Activated CD4-positive, CD25-positive, alpha-beta regulatory T cell (primary cell): ENCODE data around the gene NMUR2.

ENCODE experiments used
- DNase-seq, 4 experiments: peaks; one replicate each; lab custom pipeline; 2025; lab: John Stamatoyannopoulos, UW

Gene NMUR2

DNA sequence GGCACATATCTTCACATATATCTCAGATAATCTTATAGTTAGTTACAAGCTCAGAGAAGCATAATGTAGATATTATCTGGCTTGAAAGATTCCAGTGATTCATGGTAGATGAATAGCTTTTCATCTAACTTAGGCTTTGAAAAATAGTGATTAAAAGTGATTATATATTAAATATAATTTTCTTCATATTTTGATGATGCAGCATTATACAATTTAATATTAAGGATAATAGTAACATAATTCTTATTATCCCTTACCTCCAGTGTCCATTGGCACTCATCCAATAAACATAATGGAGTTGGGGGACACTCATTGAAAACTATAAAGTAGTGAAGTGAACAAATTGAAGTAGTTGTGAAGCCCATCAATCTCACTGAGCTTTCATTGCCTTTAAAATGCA lies 35.8 kb downstream of the NMUR2 start:
- DNase-seq = no peak

DNA sequence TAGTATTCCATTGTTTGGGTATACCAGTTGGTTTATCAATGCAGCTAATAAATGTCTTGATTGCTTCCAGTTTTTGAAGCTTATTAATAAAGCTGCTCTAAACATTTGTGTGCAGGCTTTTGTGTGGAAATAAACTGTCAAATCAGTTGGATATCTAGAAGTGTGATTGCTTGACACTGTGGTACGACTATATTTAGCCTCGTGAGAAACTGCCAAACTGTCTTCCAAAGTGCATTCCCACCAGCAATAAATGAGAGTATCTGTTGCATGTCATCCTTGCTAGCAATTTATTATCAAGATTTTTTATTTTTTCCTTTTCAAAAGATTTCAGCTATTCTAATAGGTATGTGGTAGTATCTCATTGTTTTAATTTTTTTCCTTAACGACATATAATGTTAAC lies 37.5 kb downstream of the NMUR2 start:
- no peak for DNase-seq

DNA sequence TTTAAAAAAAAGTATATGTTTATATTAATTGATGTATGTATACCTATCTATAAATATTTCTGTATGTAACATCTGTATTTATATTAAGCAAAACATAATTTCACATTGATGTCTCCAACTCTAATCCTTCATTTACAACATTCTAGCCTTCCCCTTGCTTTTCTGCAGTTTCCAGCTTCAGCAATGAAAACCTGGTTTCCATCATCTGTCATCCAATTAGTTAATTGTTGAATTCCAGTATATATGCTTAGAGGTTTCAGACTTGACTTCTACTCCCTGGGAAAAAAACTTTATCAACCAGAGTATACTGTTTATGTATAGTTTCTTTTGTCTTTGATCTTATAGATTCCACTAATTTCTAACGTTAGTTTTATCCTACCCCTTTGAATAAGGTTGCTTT lies 38.4 kb downstream of the NMUR2 start:
- DNase-seq = no peak

DNA sequence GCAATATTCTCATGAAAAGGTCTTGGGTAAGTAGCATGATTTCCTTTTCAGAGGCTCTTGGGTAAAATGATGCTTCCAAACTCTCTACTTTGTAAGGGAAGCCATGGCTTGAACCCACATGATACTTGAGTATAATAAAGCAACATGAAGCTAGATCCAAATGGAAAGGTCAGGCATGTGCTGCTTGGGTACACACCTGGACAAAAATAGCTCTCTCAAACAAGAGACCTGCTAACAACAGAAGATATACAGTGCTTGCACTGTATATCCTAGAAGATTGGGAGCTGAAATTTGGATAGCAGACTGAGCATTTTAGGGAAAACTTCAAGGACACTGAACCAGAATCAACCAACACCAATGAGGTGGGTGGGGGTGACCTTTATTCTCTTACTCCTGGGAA lies 40.2 kb downstream of the NMUR2 start:
- DNase-seq = no peak

DNA sequence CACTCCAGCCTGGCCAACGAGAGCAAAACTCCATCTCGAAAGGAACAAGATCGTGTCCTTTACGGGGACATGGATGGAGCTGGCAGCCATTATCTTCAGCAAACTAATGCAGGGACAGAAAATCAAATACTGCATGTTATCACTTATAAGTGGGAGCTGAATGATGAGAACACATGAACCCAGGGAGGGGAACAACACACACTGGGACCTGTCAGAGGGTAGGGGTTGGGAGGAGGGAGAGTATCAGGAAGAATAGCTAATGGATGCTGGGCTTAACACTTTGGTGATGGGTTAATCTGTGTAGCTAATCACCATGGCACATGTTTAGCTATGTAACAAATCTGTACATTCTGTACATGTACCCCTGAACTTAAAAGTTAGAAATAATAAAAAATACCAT lies 40.9 kb downstream of the NMUR2 start:
- DNase-seq = no peak

DNA sequence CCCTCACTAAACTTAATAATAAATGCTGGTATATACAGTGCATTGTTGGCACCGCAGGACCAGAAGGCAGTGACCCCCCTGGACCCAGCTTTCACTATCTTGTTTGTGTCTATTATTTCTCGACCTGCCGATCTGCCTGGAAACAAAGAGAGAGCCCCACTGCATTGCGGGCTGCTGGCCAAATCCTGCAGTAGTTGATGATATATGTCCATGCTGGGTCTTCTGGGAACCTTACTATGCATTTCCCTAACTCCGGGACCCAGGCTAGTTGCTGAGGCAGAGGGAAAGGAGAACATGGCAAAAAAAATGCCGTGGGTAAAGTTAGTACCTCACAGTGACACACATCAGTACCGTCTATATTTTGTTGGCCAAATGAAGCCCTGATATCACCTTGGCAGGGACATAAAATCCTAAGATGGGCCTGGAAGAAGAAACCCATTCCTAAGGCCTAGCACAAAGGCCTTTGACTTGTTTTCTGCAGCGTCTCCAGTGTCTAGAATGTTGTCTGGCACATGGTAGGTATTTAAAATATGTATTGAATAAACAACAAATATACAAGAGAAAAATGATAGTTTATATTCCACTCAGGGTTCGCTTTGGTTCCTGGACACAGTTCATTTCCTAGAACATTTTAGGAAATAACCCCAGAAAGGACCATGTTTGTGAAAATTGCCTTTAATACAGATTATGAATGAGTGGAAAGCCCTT lies 46.1 kb downstream of the NMUR2 start:
- no peak for DNase-seq

DNA sequence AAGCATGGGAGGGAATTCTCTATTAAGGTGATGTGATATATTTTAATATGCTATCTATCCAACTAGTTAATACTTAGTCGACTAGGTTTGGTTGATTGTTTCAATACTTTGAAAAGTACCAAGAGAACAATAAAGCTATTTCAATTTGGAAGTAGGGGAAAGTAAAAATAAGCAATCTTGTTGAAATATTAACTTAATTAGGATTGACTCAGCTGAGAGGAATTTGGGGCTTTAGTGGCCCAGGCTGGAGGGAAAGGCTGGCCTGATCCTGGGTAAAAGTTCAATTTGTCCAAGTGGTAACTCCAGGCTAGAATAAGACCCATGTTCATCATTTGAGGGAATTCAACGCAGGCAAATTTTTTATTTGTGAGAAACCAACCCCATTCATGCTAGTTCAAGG lies 48.6 kb downstream of the NMUR2 start:
- no peak for DNase-seq

DNA sequence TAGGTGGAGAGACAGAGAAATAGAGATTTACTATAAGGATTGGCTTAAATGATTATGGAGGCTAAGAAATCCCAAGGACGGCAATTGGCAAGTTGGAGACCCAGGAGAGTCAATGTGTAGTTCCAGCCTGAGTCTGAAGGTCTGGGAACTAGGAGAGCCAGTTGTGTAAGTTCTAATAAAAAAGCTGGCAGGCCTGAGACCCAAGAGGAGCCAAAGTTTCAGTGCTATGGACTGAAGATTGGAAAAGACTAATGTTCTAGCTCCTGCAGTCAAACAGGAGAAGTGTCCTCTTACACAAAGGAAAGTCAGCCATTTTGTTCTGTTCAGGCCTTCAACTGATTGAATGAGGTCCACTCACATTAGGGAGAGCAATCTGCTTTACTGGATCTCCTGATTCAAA lies 50.0 kb downstream of the NMUR2 start:
- DNase-seq = no peak

DNA sequence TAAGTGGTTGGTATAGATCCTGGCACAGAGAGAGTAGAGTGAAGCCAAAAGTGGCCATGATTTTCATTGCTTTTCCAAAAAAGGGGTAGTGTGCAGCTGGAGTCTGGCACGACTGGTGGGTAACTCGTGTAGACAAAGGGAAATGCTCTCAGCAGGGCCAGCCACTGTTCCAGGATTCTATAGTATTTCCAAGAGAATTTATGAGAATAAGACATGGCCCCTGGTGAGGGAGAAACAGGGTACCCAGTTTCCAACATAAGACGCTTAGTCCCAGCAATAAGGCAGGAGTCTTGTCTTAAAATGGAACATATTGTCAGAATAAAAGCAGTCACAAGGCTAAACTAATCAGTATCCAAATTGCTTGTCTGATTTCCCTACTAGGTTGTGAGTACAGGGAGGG lies 52.1 kb downstream of the NMUR2 start:
- no peak for DNase-seq

DNA sequence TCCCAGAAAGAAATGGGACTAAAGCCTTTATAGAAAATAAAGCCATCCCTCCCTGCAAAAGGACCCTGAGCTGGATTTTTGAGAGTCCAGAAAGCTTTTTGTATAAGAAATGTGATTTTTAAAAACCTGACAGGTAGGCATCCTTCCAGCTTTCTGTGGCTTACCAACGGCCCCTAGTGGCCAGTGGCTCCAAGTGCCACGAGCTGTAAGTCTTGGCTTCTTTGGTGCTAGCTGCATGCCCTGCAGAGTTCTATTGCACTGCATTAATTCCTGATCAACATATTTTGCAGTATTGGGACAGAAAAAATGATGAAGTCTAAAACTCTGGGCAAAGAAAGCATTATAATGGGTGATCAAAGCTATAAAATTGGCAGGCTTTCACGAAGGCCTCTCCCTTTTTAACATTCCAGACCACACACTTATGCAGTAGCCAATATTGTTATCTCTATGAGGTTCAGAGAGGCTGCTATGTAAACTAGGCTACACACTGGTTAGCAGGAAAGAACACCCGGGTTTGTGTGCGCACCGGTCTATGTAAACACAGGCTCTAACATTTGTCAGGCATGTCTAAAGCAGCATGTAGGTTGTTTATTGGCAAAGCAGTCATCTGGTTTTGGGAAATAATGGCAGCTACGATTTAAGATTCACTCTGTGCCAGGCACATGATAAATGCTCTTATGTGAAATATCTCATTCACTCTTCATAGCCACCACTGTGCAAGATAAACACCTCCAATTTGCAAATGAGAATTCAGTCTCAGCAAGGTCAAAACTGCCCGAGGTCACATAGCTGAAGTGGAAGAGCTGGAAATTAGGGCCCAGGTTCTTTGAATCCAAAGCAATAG lies 55.2 kb downstream of the NMUR2 start:
- no peak for DNase-seq
